Esophagus squamous epithelium (tissue), 5 donors: Measurements from ENCODE around the gene CDH15. TPM values are rescaled to one million over a fixed set of nuclear protein-coding genes. Genes with fewer than 3 reads are reported as not detected.

Experiments used
- DNase-seq: peaks from one replicate; lab custom pipeline; 2025; lab: John Stamatoyannopoulos, UW
- H3K27ac ChIP-seq, 4 donors: fragments of 200-600 bp; sonication (generic); one replicate each; pipeline ENCODE4 v1.5.1; 2016 to 2019; ENCODE audit warnings: mild to moderate bottlenecking in 1 of 4
- H3K27me3 ChIP-seq, 4 donors: fragments of 200-600 bp; sonication (generic); 1 replicate in 3 of 4; 2 replicates in 1 of 4; pipeline versions ENCODE4 v1.5.1 to v1.6.0; 2017 to 2021; ENCODE audit warnings: antibody characterized with exemption in 1 of 4
- H3K36me3 ChIP-seq, 3 donors: fragments of 200-600 bp; sonication (generic); one replicate each; pipeline ENCODE4 v1.5.1; 2016 to 2019
- H3K4me1 ChIP-seq, 3 donors: fragments of 200-600 bp; sonication (generic); one replicate each; pipeline ENCODE4 v1.5.1; 2017 to 2019
- H3K4me3 ChIP-seq, 4 donors: fragments of 200-600 bp; sonication (generic); 1 replicate in 3 of 4; 2 replicates in 1 of 4; pipeline ENCODE4 v1.5.1; 2016 to 2019; ENCODE audit warnings: mild to moderate bottlenecking in 2 of 4, moderate library complexity in 1 of 4
- H3K9me3 ChIP-seq, 3 donors: fragments of 200-600 bp; sonication (generic); one replicate each; pipeline ENCODE4 v1.5.1; 2016 to 2019
- CTCF ChIP-seq, 6 experiments: fragments of 450-650 bp in 4 of 6; fragments of 200-600 bp in 2 of 6; sonication (generic) in 2 of 6; IDR thresholded peaks; one replicate each; pipeline ENCODE4 v1.5.1; 2016 to 2019; ENCODE audit warnings: antibody characterized with exemption in 6 of 6, mild to moderate bottlenecking in 4 of 6, moderate library complexity in 4 of 6
- POLR2A ChIP-seq, 4 donors: fragments of 450-650 bp; IDR thresholded peaks; one replicate each; pipeline ENCODE4 v1.6.1; 2017; ENCODE audit warnings: antibody characterized with exemption in 4 of 4, mild to moderate bottlenecking in 4 of 4, moderate library complexity in 3 of 4
- WGBS, 2 donors: methylation state at CpG; one replicate each; pipeline ENCODE4 v1.1.5; 2018; 5-methylcytosine and 5-hydroxymethylcytosine counted together
- intact Hi-C: fragments of 100-400 bp; cut with DNase I; formaldehyde crosslinking; loops from one replicate; pipeline ENCODE4 v1.15.0; 2022
- total RNA-seq, 4 donors: library from RNA; depleted of rRNA; stranded (reverse); fragments of >200 nt; gene quantifications; one replicate each; pipeline ENCODE4 v1.1.0, GENCODE V29; 2016
- donor health status: DM: yes; HTN: yes; CAD: no.

CDH15 gene
- total RNA-seq, 4 donors from 2014 or later, result not detected

- peaks cover 13 to 95% (median 25%) of the 10 kb centered on the region in 3 donors for H3K36me3 ChIP-seq
- H3K4me1 ChIP-seq, result no peaks in the 10 kb centered on the region
- H3K27ac ChIP-seq, result no peak overlapping the region
- H3K4me3 ChIP-seq, result no peak overlapping the region
- TF ChIP-seq POLR2A (IDR thresholded peaks at IDR 0.05) (no peak), CTCF (IDR thresholded peaks at IDR 0.05) (no peak)
- no peaks in the 10 kb centered on the region for H3K27me3 ChIP-seq
- no peak for DNase-seq
- intact Hi-C loops, result no loop called here
- H3K9me3 ChIP-seq, result peaks cover 0 to 3% (median 0%) of the 10 kb centered on the region in 3 donors
- 92 to 94% methylated on average over 6 to 20 of the region's 20 CpGs for WGBS, 2 donors
Observed at GRCh38 chr16:89134269-89134668, 37.3 kb upstream of the CDH15 start.

- no peak overlapping the region for H3K27ac ChIP-seq
- H3K4me1 ChIP-seq, result no peaks in the 10 kb centered on the region
- H3K9me3 ChIP-seq, result peaks cover 0 to 3% (median 0%) of the 10 kb centered on the region in 3 donors
- no peak for TF ChIP-seq CTCF (IDR thresholded peaks at IDR 0.05)
- no peak for TF ChIP-seq POLR2A (IDR thresholded peaks at IDR 0.05)
- WGBS, 2 donors, result 92 to 98% methylated on average over 5 to 11 of the region's 11 CpGs
- no peak overlapping the region for H3K4me3 ChIP-seq
- DNase-seq, result no peak
- H3K27me3 ChIP-seq, result no peaks in the 10 kb centered on the region
- intact Hi-C loops, result no loop called here
- peaks cover 13 to 94% (median 27%) of the 10 kb centered on the region in 3 donors for H3K36me3 ChIP-seq
Observed at GRCh38 chr16:89135166-89135565, 36.4 kb upstream of the CDH15 start.

DNA sequence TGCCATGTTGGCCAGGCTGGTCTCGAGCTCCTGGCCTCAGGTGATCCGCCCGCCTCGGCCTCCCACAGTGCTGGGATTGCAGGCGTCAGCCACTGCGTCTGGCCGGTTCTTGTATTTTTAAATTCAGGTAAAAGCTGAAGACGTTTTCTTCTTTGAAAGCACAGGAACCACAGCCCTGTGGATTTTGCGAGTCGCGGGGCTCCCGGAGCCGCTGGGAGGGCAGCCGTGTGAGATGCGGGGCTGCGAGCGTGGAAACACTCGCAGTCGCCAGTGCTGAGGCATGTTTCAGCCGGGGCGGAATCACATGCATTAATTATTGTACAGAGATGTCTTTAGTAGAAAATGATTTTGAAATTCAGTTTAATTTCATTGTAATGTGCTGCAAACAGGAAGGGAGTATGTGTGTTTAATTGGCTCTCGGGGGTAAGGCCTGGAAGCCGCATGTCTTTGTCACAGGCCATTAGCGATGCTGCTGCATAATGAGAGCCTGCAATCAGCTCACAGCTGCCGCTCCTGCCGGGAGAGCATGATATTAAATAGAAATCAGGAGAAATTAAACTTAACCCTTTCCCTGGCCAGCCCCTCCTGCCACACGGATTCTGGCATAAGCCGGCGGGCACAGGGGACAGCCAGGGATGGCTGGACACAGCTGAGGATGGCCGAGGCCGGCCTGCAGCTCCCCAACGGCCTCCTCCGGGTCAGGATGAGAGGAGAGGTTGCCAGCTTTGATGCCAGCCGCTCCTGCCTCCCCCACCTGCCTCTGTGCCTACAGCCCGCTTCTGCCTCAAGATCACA is 35.4 kb upstream of the CDH15 start:
- 91 to 95% methylated on average over 23 to 26 of the region's 35 CpGs for WGBS, 2 donors
- intact Hi-C loops, result no loop called here
- H3K4me3 ChIP-seq, result no peak overlapping the region
- TF ChIP-seq CTCF (IDR thresholded peaks at IDR 0.05) (no peak), POLR2A (IDR thresholded peaks at IDR 0.05) (no peak)
- H3K27me3 ChIP-seq, result no peaks in the 10 kb centered on the region
- H3K9me3 ChIP-seq, result no peaks in the 10 kb centered on the region
- peaks cover 13 to 97% (median 27%) of the 10 kb centered on the region in 3 donors for H3K36me3 ChIP-seq
- no peak for DNase-seq
- no peak overlapping the region for H3K27ac ChIP-seq
- H3K4me1 ChIP-seq, result no peaks in the 10 kb centered on the region

GRCh38 chr16:89136931-89137330 is 34.6 kb upstream of the CDH15 start:
- no peak for TF ChIP-seq CTCF (IDR thresholded peaks at IDR 0.05)
- TF ChIP-seq POLR2A (IDR thresholded peaks at IDR 0.05), result no peak
- DNase-seq, result no peak
- intact Hi-C loops, result no loop called here
- no peaks in the 10 kb centered on the region for H3K4me1 ChIP-seq
- H3K9me3 ChIP-seq, result no peaks in the 10 kb centered on the region
- H3K4me3 ChIP-seq, result no peak overlapping the region
- no peak overlapping the region for H3K27ac ChIP-seq
- H3K36me3 ChIP-seq, result peaks cover 13 to 99% (median 27%) of the 10 kb centered on the region in 3 donors
- H3K27me3 ChIP-seq, result no peaks in the 10 kb centered on the region
- WGBS, 2 donors, result 90 to 96% methylated on average over 5 to 14 of the region's 17 CpGs
